ENCODE data around the gene PRKCE. TPM values are rescaled to one million over a fixed set of nuclear protein-coding genes. Genes with fewer than 3 reads are reported as not detected.

The PRKCE gene
- total and polyA plus RNA-seq, 4 donors: 2.5 to 38.6 (median 5.8) TPM

DNA sequence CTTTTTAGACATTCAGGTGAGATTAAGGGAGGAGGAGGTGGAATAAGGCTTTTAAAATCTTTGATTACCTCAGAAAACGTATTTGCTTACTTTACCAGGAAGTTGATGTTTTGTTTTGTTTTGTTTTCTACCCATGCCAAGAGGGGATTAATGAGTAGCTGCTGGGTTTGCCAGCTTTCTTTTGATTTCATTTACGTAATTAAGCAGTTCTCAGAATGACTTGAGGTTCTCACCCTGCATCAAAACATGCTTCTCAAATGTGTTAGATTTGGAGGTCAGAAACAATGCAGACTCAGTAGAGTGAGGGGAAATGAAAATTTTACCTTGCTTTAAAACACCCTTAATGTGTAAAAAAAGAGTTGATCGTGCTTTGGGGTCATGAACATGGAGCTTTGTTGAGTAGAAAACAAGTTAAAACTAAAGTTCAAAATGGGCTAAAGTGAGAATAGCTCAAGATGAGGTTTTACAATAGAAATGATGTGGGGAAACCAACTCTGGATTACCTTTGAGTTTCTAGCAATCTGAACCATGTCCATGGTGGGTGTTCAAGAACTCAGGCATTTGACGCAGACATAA, 428.6 kb downstream of the PRKCE start (continued):
- TF ChIP-seq, protein P1, sequence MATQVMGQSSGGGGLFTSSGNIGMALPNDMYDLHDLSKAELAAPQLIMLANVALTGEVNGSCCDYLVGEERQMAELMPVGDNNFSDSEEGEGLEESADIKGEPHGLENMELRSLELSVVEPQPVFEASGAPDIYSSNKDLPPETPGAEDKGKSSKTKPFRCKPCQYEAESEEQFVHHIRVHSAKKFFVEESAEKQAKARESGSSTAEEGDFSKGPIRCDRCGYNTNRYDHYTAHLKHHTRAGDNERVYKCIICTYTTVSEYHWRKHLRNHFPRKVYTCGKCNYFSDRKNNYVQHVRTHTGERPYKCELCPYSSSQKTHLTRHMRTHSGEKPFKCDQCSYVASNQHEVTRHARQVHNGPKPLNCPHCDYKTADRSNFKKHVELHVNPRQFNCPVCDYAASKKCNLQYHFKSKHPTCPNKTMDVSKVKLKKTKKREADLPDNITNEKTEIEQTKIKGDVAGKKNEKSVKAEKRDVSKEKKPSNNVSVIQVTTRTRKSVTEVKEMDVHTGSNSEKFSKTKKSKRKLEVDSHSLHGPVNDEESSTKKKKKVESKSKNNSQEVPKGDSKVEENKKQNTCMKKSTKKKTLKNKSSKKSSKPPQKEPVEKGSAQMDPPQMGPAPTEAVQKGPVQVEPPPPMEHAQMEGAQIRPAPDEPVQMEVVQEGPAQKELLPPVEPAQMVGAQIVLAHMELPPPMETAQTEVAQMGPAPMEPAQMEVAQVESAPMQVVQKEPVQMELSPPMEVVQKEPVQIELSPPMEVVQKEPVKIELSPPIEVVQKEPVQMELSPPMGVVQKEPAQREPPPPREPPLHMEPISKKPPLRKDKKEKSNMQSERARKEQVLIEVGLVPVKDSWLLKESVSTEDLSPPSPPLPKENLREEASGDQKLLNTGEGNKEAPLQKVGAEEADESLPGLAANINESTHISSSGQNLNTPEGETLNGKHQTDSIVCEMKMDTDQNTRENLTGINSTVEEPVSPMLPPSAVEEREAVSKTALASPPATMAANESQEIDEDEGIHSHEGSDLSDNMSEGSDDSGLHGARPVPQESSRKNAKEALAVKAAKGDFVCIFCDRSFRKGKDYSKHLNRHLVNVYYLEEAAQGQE (IDR thresholded peaks at IDR 0.05): no peak
- no peak for TF ChIP-seq RXRA (IDR thresholded peaks at IDR 0.05)
- TF ChIP-seq, protein P2, sequence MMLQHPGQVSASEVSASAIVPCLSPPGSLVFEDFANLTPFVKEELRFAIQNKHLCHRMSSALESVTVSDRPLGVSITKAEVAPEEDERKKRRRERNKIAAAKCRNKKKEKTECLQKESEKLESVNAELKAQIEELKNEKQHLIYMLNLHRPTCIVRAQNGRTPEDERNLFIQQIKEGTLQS (IDR thresholded peaks at IDR 0.05): no peak
- TF ChIP-seq GABPA (IDR thresholded peaks at IDR 0.05 in 1 of 2, conservative IDR thresholded peaks at IDR 0.05 in 1 of 2): no peak
- TF ChIP-seq NR2F2 (IDR thresholded peaks at IDR 0.05): no peak
- no peak for TF ChIP-seq HNF4G (IDR thresholded peaks at IDR 0.05)
- no peak for TF ChIP-seq EGR1 (IDR thresholded peaks at IDR 0.05; ENCODE audit: low read depth in 2 of 2)
- TF ChIP-seq HNF4A (conservative IDR thresholded peaks at IDR 0.05): no peak
- TF ChIP-seq FOXA2 (IDR thresholded peaks at IDR 0.05): no peak

GRCh38 chr2:46082531-46083485, 431.3 kb downstream of the PRKCE start:
- no peak overlapping the region for H3K27ac ChIP-seq (ENCODE audit: low read depth in 1 of 2, low read length in 2 of 2)
- no peak overlapping the region for H3K4me3 ChIP-seq (ENCODE audit: low read depth in 1 of 3, low read length in 3 of 3)
- TF ChIP-seq, protein P3, sequence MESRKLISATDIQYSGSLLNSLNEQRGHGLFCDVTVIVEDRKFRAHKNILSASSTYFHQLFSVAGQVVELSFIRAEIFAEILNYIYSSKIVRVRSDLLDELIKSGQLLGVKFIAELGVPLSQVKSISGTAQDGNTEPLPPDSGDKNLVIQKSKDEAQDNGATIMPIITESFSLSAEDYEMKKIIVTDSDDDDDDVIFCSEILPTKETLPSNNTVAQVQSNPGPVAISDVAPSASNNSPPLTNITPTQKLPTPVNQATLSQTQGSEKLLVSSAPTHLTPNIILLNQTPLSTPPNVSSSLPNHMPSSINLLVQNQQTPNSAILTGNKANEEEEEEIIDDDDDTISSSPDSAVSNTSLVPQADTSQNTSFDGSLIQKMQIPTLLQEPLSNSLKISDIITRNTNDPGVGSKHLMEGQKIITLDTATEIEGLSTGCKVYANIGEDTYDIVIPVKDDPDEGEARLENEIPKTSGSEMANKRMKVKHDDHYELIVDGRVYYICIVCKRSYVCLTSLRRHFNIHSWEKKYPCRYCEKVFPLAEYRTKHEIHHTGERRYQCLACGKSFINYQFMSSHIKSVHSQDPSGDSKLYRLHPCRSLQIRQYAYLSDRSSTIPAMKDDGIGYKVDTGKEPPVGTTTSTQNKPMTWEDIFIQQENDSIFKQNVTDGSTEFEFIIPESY (IDR thresholded peaks at IDR 0.05): no peak
- no peak for TF ChIP-seq TAF1 (conservative IDR thresholded peaks at IDR 0.05)
- TF ChIP-seq RXRA (IDR thresholded peaks at IDR 0.05): no peak
- TF ChIP-seq, protein P2 (IDR thresholded peaks at IDR 0.05): no peak
- no peak for TF ChIP-seq FOXA1 (IDR thresholded peaks at IDR 0.05)
- TF ChIP-seq, protein P4, sequence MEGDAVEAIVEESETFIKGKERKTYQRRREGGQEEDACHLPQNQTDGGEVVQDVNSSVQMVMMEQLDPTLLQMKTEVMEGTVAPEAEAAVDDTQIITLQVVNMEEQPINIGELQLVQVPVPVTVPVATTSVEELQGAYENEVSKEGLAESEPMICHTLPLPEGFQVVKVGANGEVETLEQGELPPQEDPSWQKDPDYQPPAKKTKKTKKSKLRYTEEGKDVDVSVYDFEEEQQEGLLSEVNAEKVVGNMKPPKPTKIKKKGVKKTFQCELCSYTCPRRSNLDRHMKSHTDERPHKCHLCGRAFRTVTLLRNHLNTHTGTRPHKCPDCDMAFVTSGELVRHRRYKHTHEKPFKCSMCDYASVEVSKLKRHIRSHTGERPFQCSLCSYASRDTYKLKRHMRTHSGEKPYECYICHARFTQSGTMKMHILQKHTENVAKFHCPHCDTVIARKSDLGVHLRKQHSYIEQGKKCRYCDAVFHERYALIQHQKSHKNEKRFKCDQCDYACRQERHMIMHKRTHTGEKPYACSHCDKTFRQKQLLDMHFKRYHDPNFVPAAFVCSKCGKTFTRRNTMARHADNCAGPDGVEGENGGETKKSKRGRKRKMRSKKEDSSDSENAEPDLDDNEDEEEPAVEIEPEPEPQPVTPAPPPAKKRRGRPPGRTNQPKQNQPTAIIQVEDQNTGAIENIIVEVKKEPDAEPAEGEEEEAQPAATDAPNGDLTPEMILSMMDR (IDR thresholded peaks at IDR 0.05; ENCODE audit: low read depth, low read length, missing input control): no peak
- no peak for TF ChIP-seq YY1 (IDR thresholded peaks at IDR 0.05)
- TF ChIP-seq RAD21 (IDR thresholded peaks at IDR 0.05): no peak
- TF ChIP-seq HNF4A (conservative IDR thresholded peaks at IDR 0.05): no peak
- TF ChIP-seq FOXA2 (IDR thresholded peaks at IDR 0.05): no peak
- no peak for TF ChIP-seq HNF4G (IDR thresholded peaks at IDR 0.05)
- no peak for TF ChIP-seq GABPA (IDR thresholded peaks at IDR 0.05 in 1 of 2, conservative IDR thresholded peaks at IDR 0.05 in 1 of 2)
- no peak for TF ChIP-seq SP1 (IDR thresholded peaks at IDR 0.05)
- H3K9ac ChIP-seq (ENCODE audit: low read depth in 1 of 2, low read length in 2 of 2): no peak overlapping the region
- DNase-seq (ENCODE audit: low spot score): no peak
- WGBS: 81% methylated on average over 14 of the region's 14 CpGs
- peaks cover 0 to 9% (median 5%) of the 10 kb centered on the region in 4 donors for H3K36me3 ChIP-seq (ENCODE audit: control insufficient read depth in 4 of 4, insufficient read depth in 3 of 4, low read depth in 1 of 4, low read length in 3 of 4)
- H3K9me3 ChIP-seq (ENCODE audit: control insufficient read depth in 4 of 4, low read length in 3 of 4): no peaks in the 10 kb centered on the region
- no peaks in the 10 kb centered on the region for H3K27me3 ChIP-seq (ENCODE audit: control insufficient read depth in 4 of 4, insufficient read depth in 4 of 4, low read length in 3 of 4)
- H3K4me1 ChIP-seq (ENCODE audit: control insufficient read depth in 4 of 4, insufficient read depth in 4 of 4, low read length in 3 of 4): no peaks in the 10 kb centered on the region

Measured in liver (tissue), 9 donors.